ENCODE data around the gene CELA2B.

CELA2B gene

DNA sequence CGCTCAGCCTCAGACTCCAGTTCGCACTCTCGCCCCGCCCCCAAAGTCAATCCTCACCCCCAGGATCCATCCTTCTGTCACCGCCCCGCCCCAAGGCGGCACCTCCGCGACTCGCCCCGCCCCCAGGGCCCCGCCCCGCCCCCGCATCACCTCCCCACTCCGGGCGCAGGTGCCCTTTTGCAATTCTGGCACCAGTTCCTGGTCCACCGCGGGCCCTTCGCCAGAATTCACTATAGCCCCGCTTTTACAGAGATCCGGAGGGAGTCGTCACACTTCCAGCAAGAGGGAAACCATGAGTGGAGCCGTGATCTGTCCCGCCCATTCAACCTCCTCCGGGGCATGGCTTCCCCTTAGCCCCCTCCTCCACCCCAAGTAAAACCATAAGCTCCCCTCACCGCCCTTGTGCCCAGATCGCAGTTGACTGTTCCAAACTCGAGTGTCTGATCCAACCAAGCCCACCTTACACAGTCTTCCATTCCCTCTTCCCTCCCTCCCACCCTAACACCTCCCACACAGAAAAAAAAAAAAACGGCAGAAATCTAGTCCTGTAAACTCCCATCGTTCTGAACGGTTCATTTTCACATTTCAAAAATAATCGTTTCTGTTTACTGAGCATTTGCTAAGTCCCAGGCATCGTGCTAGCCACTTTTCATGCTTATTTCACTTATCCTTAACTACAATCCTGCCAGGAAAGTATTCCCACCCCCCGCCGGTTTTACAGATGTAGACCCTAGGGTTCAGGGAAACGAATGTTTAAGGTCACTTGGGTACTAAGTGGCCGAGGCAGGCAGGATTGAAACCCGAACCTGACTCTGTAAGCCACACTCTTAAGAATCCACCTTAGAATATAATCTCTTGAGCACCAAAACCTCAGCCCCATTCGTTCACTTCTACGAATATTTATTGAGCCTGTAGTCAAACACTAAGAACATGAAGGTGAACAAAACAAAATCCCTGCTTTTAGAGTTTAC, 49.4 kb downstream of the CELA2B start:
- no peak for DNase-seq (ENCODE audit: low read depth, low spot score)

DNA sequence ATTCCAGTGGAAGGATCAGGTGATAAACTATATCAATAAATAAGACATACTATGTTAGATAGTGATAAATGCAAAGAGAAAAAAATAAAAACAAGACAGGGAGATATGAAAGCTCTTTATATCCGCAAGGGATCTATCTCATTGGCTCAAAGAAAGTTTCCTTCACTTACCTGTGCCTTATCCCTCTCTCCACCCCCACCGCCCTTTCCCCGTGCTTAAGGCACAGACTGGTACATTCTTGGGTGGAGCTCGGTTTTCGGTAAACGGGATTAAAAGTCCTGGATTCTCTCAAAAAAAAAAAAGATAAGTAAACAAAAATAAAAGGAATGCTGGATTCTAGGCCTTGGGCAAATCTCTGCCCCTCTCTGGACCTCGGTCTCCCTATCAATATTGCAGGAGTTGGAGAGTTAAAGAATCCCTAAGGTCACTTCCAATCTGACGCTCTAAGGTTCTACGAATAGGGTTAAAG, 50.2 kb downstream of the CELA2B start:
- DNase-seq (ENCODE audit: low read depth, low spot score), result no peak

DNA sequence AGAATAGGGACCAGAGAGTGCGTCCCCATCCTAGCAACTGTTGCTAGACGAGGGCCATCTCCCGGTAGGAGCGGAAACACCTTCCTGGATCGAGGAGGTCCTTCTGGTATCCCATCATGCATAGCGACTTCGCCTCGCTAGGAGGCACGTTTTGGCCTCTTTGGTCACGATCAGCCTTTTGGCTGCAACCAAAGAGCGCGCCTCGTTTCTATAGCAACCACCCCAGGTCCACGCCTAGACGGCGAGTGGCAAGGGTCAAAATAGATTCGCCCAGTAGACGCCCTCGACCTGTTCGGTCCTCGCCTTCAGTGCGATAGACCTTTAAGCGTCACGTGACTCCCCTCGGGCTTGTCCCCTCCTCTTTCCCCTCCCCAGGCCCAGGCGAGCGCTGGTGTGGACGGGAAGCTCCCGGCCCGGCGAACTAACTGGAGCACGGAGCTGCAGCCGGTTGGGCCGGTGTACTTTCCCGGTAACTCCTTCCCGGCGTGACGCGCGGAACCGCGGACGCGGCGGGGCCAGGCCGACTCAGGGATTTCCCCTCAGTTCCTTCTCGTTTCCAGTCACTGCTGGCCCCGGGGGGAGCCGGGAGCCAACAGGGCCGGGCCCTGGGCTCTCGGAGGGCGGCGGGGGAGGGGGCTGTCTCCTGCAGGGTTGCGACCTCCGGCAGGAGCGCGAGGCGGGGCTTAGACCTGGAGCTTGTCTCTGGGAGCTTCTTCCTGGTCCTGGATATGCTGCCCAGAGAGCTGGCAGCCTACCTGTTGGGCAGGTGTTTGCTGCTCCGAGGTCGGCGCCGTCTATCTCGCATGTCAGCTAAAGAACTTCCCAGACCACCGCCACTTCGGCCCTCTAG, 50.8 kb downstream of the CELA2B start, which contains the start of gene DNAJC16:
Gene DNAJC16 (plus strand): TSS at position 359 of the 850 bp plus-strand sequence. CDS start 2,258 bp downstream, outside the sequence.
- peak; percentile 100 for DNase-seq (ENCODE audit: low read depth, low spot score)

DNA sequence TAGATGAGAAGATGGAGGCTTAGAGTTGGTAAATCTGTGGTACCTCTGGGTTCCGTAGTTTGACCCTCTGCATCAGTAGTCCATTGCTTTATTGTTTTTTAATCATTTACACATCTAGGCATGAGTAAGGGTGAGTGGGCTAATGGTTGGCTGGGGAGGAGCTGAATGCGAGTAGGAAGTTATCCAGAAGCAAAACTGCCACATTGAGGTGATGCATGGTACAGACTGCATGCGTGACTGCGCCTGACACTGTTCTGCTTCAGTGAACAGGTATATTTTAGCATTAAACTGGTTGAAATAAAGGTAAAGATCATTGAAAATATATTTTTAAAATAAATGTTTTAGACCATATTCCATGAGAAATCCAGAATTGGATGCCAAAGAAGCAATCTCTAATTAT, 55.1 kb downstream of the CELA2B start:
- DNase-seq (ENCODE audit: low read depth, low spot score), result no peak

DNA sequence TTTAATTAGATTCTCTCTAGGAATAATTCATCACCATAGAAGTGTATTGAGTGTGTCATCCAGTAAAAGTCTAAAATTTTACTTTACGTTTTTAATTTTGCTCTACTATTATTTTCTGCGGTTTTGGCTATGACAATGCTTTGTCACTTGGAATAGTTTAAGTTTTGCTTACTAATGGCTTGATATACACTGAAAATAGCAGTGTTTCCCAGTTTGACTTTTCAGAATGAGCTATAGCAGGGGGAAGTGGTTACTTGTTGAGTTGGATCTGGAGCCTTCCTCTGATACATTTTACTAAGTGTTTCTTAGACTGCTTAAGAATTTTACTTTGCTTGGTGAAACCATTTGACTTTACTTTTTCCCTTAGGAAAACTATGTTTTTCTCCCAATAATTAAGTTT, 55.8 kb downstream of the CELA2B start:
- DNase-seq (ENCODE audit: low read depth, low spot score), result no peak

DNA sequence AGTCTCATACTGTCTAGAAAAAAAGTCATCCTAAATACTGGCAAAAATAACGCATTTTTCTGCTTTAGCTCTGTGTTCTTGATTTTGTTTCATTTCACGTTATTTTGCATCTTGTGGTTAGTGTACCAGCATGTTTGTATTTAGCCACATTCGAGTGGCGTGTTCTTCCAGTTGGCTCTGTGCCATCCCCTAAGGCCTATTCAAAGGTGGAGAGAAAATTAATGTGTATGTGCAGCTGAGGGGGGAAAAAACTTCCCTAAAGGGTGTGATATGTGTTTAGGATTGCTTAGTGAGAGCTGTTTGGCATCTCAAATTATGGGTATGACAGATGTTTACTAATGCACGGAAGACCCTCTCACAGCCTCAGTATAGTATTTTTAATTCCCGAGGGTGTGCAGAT, 62.9 kb downstream of the CELA2B start:
- DNase-seq (ENCODE audit: low read depth, low spot score), result no peak

DNA sequence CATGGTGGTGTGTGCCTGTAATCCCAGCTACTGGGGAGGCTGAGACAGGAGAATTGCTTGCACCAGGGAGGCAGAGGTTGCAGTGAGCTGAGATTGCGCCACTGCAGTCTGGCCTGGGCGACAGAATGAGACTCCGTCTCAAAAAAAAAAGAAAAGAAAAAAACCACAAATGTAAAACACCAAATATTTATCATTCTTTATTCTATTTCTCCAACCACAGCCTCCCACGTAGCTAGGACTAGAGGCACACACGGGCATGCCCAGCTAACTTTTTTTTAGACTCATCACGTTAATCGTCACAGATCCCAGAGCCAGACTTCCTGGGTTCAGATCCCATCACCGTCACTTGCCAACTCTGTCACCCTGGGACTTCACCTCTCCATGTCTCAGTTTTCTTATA, 64.3 kb downstream of the CELA2B start:
- DNase-seq (ENCODE audit: low read depth, low spot score), result no peak
